Pancreas (tissue), 10 donors: ENCODE data around the gene PARVG. TPM values are rescaled to one million over a fixed set of nuclear protein-coding genes. Genes with fewer than 3 reads are reported as not detected.
A peak's percentile ranks its signal among the peaks of the same experiment; 100 is the strongest.

Experiments
- ATAC-seq, 4 donors: fragments of 200-7000 bp; cut with Tn5 transposase; one replicate each; pipeline versions ENCODE4 v1.8.0 to v1.9.1; 2020; ENCODE audit warnings: mild to moderate bottlenecking in 4 of 4, moderate library complexity in 4 of 4
- DNase-seq, 6 donors: peaks; one replicate each; pipeline ENCODE4 v3.0.0-alpha.2; 2020
- FAIRE-seq: peaks from 2 replicates; lab custom pipeline; 2012; peaks lifted over from hg19 to GRCh38; lab: Jason Lieb, UNC
- H3K27ac ChIP-seq, 4 donors: fragments of 200-600 bp; sonication (generic); 1 replicate in 3 of 4; 2 replicates in 1 of 4; pipeline versions ENCODE4 v1.5.0 to v1.8.0; 2020
- H3K27me3 ChIP-seq, 4 donors: fragments of 200-600 bp; one replicate each; pipeline ENCODE4 v1.8.0; 2021
- H3K36me3 ChIP-seq, 3 donors: fragments of 200-600 bp; sonication (generic) in 1 of 3; one replicate each; pipeline versions ENCODE4 v1.5.0 to v1.8.0; 2020 to 2021
- H3K4me1 ChIP-seq, 3 donors: fragments of 200-600 bp; one replicate each; pipeline ENCODE4 v1.8.0; 2021
- H3K4me3 ChIP-seq, 4 donors: fragments of 200-600 bp; sonication (generic) in 2 of 4; one replicate each; pipeline versions ENCODE4 v1.5.0 to v1.8.0; 2020 to 2021
- H3K9me3 ChIP-seq, 4 donors: fragments of 200-600 bp; one replicate each; pipeline ENCODE4 v1.8.0; 2021
- CTCF ChIP-seq, 4 donors: fragments of 200-600 bp; sonication (generic) in 3 of 4; IDR thresholded peaks; one replicate each; pipeline versions ENCODE4 v1.5.0 to v1.8.0; 2021; ENCODE audit warnings: antibody characterized with exemption in 4 of 4
- WGBS, 2 donors: extraction: QIAGEN DNeasy Blood & Tissue Kit; methylation state at CpG; one replicate each; pipeline ENCODE4 v1.1.7; 2013; 5-methylcytosine and 5-hydroxymethylcytosine counted together
- intact Hi-C, 3 donors: fragments of 100-400 bp; cut with DNase I; formaldehyde crosslinking; loops; one replicate each; pipeline versions ENCODE4 v1.11.1 to v1.14.2; 2022
- polyA plus RNA-seq, 2 donors: library from polyadenylated mRNA; stranded (reverse); fragments of 200-250 nt; gene quantifications; one replicate each; pipeline ENCODE4 v1.2.3, GENCODE V29; 2013
- total RNA-seq, 6 donors: library from RNA; stranded (reverse); fragmentation: NEBNext Ultra II Directional in 4 of 6; extraction: Animal tissue kit (Norgen Biotek cat#: 25700) in 4 of 6; gene quantifications; one replicate each; pipeline versions ENCODE4 v1.2.1 to v1.2.4, GENCODE V29; 2021 to 2023
- donor health status: healthy with polysubstance abuse.
- donor health status: DM: no; HTN: no; CAD: no; lungs with moderate emphysema.
- donor health status: DM: no; HTN: no; CAD: no.
- donor health status: control.
- donor health status: control.
- donor health status: Bipolar disorder and iron deficiency.
- donor health status: DM: yes; HTN: yes; CAD: no.
- donor health status: DM: no; HTN: no; CAD: no.
- donor health status: DM: no; HTN: no; CAD: no.
- donor health status: DM: yes; HTN: yes; CAD: no.

Gene PARVG
- total and polyA plus RNA-seq, 8 donors, result 1.1 to 17.0 (median 3.2) TPM

DNA sequence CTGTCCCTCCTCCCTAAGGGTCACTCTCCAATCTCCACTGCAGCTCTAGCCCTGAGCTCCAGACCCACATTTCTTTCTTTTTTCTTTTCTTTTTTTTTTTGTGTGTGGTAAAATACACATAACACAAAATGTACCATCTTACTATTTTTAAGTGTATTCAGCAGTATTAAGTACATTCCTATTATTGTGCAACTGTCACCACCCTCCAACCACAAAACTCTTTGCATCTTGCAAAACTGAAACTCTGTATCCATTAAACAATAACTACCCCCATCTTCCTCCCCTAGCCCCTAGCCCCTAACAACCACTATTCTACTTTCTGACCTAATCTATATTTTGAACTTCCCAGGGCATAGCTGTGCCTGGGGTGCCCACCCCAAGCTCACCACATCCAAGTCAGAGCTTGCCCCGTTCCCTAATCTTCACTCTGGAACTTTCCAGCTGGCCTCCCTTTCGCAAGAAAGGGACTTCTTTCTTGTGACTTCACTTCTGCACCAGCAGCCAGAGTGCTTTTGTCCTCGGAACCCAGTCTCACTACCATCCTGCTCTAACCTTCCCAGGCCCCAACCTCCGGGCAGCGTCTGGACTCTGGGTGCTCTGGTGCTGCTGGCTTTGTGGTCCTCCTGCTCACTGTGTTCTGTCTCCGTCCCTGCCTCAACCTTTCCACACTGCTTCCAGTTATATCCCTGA lies 30.7 kb downstream of the PARVG start:
- H3K9me3 ChIP-seq, result no peaks in the 10 kb centered on the region
- no peak for TF ChIP-seq CTCF (IDR thresholded peaks at IDR 0.05)
- no peaks in the 10 kb centered on the region for H3K36me3 ChIP-seq
- 53 to 67% methylated on average over 6 of the region's 6 CpGs for WGBS, 2 donors
- H3K4me1 ChIP-seq, result no peaks in the 10 kb centered on the region
- no peaks in the 10 kb centered on the region for H3K27me3 ChIP-seq
- H3K27ac ChIP-seq, result no peak overlapping the region
- H3K4me3 ChIP-seq, result no peak overlapping the region
- intact Hi-C loops, result no loop called here
- ATAC-seq, result no peak
- peak in 1 of 6 donors; percentile 26 for DNase-seq
- FAIRE-seq, result no peak

GRCh38 chr22:44211946-44212930 lies 31.5 kb downstream of the PARVG start:
- no peaks in the 10 kb centered on the region for H3K27me3 ChIP-seq
- TF ChIP-seq CTCF (IDR thresholded peaks at IDR 0.05), result no peak
- no peak for FAIRE-seq
- 42 to 50% methylated on average over 12 of the region's 12 CpGs for WGBS, 2 donors
- no peaks in the 10 kb centered on the region for H3K9me3 ChIP-seq
- no peak overlapping the region for H3K4me3 ChIP-seq
- H3K27ac ChIP-seq, result no peak overlapping the region
- H3K36me3 ChIP-seq, result no peaks in the 10 kb centered on the region
- no peak for ATAC-seq
- H3K4me1 ChIP-seq, result no peaks in the 10 kb centered on the region
- DNase-seq, result peak in 1 of 6 donors; percentile 21
- intact Hi-C loops, result no loop called here

DNA sequence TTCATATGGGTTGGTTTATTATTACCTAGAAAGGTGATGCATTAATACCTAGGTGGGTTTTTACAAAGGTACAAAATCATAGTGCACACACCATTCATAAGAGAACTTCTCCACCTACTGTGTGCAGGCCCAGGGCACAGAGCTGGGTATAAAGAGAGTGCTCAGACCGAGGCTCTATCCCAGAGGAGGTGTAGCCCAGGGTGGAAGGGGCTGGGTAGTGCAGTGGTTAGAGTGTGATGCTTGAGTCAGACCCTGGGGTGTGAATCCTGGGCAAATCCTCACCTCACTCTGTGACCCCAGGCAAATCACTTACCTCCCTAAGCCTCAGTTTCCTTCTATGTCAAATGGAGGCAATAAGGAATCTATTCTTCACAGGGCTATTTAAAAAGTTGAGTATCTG lies 32.2 kb downstream of the PARVG start:
- DNase-seq, result no peak
- no peak for TF ChIP-seq CTCF (IDR thresholded peaks at IDR 0.05)
- whole genome bisulfite sequencing, 2 donors, result 92% methylated on average over 1 of the region's 1 CpG
- Histone ChIP-seq H3K27me3 (no peaks in the 10 kb centered on the region), H3K27ac (no peak overlapping the region), H3K36me3 (no peaks in the 10 kb centered on the region), H3K4me1 (no peaks in the 10 kb centered on the region), H3K4me3 (no peak overlapping the region), H3K9me3 (no peaks in the 10 kb centered on the region)
- intact Hi-C loops, result no loop called here
- no peak for FAIRE-seq
- no peak for ATAC-seq

DNA sequence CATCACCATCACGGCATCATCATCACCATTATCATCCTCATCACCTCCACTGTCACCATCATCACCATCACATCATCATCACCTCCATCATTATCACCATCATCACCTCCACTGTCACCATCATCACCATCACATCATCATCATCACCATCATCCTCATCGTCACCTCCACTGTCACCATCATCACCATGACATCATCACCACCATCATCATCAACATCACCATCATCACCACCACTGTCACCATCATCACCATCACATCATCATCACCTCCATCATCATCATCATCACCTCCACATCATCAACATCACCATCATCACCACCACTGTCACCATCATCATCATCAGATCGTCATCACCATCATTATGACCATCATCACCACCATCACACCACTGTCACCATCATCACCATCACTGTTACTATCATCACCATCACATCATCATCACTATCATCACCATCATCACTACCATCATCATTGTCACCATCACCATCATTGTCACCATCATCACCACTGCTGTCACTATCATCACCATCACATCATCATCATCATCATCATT lies 32.8 kb downstream of the PARVG start:
- ATAC-seq (no peak), FAIRE-seq (no peak), DNase-seq (no peak)
- TF ChIP-seq CTCF (IDR thresholded peaks at IDR 0.05), result no peak
- no peaks in the 10 kb centered on the region for H3K4me1 ChIP-seq
- no peak overlapping the region for H3K4me3 ChIP-seq
- H3K27me3 ChIP-seq, result no peaks in the 10 kb centered on the region
- 65 to 69% methylated on average over 3 of the region's 3 CpGs for whole genome bisulfite sequencing, 2 donors
- no peak overlapping the region for H3K27ac ChIP-seq
- H3K9me3 ChIP-seq, result no peaks in the 10 kb centered on the region
- H3K36me3 ChIP-seq, result no peaks in the 10 kb centered on the region
- intact Hi-C loops, result no loop called here
